ENCODE results near the gene CAPZB.

DNA sequence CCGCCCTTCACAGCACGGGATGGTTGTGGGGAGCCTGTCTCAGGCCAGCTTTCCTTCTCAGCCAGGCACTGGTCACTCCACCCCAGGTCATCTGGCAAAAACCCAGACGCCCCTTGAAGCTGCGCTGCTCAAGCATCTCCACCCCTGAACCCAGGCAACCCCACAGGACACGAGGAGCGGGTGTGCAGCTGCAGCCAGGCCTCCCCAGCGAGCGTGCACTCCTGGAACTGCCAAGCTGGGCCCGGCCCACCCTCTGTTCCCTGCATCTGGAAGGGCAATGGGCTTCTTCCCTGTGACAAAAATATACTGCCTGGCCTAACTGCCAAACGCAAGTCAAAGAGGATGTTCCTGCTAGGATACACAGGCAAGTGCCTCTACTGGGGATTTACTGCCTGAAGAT lies 133.5 kb downstream of the CAPZB start:
- TF ChIP-seq POLR2A (IDR thresholded peaks at IDR 0.05) = no peak
- TF ChIP-seq CTCF (IDR thresholded peaks at IDR 0.05) = no peak
